OCI-LY3 (cell line): Measurements from ENCODE around the gene TMEM106C.

Experiments
- CTCF ChIP-seq: fragments of 200-600, 300-600 bp; sonication (generic); IDR thresholded peaks from 2 replicates; pipeline ENCODE4 v1.5.1; 2014; ENCODE audit warnings: antibody characterized with exemption, low read length, low read depth
- EZH2phosphoT487 ChIP-seq: fragments of 200-600 bp; shearing (Covaris generic); IDR thresholded peaks from 2 replicates; pipeline ENCODE4 v1.6.1; 2018; ENCODE audit warnings: antibody characterized with exemption, mixed run types, low read depth

DNA sequence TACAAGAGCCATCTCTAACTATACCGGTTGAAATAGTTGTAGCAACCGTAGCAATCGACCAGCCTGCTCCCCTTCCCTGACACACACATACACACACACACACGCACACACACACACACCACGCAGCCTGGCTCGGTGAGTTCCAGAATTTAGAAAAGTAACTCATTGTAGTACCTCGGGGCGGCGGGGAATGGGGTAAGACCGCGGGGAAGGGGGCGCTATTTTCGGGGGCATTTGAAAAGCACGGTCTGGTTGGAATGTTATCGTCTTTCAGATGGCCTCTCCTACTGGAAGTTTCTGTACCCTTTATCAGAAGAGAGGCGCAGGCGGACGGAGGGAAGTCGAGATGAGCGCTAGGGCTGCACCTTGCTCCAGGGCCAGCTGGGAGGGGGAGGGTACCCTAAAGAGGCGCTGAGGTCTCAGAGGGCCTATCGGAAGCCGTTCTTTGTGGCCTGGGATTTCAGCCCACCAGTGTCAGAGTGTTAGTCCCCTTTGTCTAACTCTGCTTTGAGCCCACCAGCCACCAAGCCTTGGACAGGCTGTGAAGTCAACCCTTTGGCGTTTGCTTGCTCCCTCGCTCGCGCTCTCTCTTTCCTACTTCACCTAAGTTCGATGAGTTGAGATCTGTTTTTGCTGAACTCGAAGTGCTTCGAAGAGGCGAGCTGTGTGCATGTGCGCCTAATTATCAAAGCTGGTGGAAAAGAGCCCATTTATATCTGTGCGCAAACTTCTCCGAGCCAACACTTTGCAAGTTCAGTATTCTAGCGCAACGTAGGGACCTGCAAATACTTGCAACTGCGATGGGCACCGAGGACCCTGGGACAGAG is 40.0 kb downstream of the TMEM106C start:
- no peak for TF ChIP-seq CTCF
- TF ChIP-seq EZH2phosphoT487, result no peak
